ENCODE measurements around the gene SDHC.

Gene SDHC, protein sequence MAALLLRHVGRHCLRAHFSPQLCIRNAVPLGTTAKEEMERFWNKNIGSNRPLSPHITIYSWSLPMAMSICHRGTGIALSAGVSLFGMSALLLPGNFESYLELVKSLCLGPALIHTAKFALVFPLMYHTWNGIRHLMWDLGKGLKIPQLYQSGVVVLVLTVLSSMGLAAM

DNA sequence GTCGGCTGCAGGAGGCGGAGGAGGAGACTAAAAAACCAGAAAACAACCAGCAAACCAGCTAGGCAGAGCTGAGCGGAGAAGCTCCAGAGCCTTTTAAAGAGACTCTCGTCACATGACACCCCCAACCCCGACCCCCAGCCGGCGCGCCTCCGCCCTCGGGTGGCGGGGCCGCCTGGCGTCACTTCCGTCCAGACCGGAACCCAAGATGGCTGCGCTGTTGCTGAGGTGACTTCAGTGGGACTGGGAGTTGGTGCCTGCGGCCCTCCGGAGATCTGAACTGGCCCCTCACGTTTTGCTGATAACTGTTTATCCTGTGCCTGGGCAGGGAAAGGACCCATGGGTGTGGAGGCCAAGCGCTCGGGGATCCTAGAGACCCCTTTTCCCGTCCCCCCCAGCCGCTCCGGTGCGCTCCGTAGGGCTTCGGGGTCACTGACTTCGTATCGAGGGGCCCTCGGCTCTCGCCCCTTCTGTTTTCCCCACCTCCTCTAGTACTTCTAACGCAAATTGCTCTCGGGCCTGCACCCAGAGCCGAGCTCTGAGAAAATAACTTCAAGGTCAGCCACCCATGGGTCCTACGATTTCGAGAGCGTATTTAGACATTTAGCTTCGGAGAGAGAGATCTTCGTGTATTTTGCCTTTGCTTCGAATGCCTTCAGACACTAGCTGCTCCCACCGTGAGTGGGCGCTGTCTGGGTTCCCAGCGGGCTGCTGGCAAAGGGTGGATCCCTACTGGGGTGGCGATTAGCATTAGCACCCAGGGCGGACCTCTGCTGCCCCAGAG is at the start of gene SDHC:
Gene SDHC (plus strand): TSS at position 181 of the 781 bp plus-strand sequence. CDS start 25 bp downstream, at position 206.
- TF ChIP-seq, protein P1, sequence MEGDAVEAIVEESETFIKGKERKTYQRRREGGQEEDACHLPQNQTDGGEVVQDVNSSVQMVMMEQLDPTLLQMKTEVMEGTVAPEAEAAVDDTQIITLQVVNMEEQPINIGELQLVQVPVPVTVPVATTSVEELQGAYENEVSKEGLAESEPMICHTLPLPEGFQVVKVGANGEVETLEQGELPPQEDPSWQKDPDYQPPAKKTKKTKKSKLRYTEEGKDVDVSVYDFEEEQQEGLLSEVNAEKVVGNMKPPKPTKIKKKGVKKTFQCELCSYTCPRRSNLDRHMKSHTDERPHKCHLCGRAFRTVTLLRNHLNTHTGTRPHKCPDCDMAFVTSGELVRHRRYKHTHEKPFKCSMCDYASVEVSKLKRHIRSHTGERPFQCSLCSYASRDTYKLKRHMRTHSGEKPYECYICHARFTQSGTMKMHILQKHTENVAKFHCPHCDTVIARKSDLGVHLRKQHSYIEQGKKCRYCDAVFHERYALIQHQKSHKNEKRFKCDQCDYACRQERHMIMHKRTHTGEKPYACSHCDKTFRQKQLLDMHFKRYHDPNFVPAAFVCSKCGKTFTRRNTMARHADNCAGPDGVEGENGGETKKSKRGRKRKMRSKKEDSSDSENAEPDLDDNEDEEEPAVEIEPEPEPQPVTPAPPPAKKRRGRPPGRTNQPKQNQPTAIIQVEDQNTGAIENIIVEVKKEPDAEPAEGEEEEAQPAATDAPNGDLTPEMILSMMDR (IDR thresholded peaks at IDR 0.05; ENCODE audit: low read depth, low read length): peak; percentile 54
- peak; percentile 89 to 95 for DNase-seq (ENCODE audit: low read depth in 2 of 2)
- H3K4me3 ChIP-seq (replicated peaks in 1 of 2; ENCODE audit: low read depth in 2 of 2, low read length in 2 of 2): peak within 1 kb of the TSS; percentile 86 to 91

DNA sequence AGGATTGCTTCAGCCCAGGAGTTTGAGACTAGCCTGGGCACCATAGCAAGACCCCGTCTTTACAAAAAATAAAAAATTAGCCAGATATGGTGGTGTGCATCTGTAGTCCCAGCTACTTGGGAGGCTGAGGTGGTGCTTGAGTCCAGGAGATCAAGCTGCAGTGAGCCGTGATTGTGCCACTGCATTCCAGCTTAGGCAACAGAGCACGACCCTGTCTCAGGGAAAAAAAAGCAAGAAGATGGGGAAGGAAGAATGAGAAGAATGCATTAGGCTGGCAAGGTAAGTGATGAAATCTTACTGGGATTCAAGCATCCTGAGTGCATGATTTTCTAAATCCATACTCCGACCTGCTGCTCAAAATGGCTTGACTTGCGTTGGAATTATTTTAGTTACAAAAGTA is 48.9 kb upstream of the SDHC start:
- H3K4me3 ChIP-seq (replicated peaks in 1 of 2; ENCODE audit: low read depth in 2 of 2, low read length in 2 of 2): no peak overlapping the region
- TF ChIP-seq, protein P1 (IDR thresholded peaks at IDR 0.05; ENCODE audit: low read depth, low read length): no peak
- DNase-seq (ENCODE audit: low read depth in 2 of 2): no peak

GRCh38 chr1:161266202-161266601 is 48.0 kb upstream of the SDHC start:
- DNase-seq (ENCODE audit: low read depth in 2 of 2): no peak
- TF ChIP-seq, protein P1 (IDR thresholded peaks at IDR 0.05; ENCODE audit: low read depth, low read length): no peak
- H3K4me3 ChIP-seq (replicated peaks in 1 of 2; ENCODE audit: low read depth in 2 of 2, low read length in 2 of 2): no peak overlapping the region

- no peak for DNase-seq (ENCODE audit: low read depth in 2 of 2)
- TF ChIP-seq, protein P1 (IDR thresholded peaks at IDR 0.05; ENCODE audit: low read depth, low read length): no peak
- no peak overlapping the region for H3K4me3 ChIP-seq (replicated peaks in 1 of 2; ENCODE audit: low read depth in 2 of 2, low read length in 2 of 2)
These were observed 47.3 kb upstream of the SDHC start for GRCh38 chr1:161266836-161267235.

DNA sequence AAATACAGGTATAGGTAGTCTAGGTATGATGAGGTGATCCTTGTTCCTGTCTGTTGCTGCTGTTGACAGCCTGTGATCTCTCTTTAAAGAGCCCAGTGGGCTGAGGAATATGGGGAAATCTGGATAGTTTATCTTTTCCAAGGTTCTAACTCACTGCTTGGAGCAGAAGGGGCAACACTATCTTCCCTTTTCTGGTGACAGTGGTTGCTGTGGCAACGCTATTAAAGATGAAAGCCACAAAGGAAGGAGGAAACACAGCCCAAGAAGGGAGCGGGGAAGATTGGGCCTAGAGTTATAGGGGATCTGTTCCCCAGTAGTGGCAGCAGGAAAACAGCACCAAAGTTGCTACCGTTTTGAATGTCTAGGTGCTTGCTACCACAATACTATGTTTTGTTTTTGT is 46.9 kb upstream of the SDHC start:
- no peak for DNase-seq (ENCODE audit: low read depth in 2 of 2)
- TF ChIP-seq, protein P1 (IDR thresholded peaks at IDR 0.05; ENCODE audit: low read depth, low read length): no peak
- H3K4me3 ChIP-seq (replicated peaks in 1 of 2; ENCODE audit: low read depth in 2 of 2, low read length in 2 of 2): no peak overlapping the region

GRCh38 chr1:161273402-161273801 is 40.8 kb upstream of the SDHC start:
- no peak for DNase-seq (ENCODE audit: low read depth in 2 of 2)
- H3K4me3 ChIP-seq (replicated peaks in 1 of 2; ENCODE audit: low read depth in 2 of 2, low read length in 2 of 2): no peak overlapping the region
- TF ChIP-seq, protein P1 (IDR thresholded peaks at IDR 0.05; ENCODE audit: low read depth, low read length): no peak

Data from cardiac fibroblast (primary cell).